Measurements from ENCODE around the gene ADAMTS13.
A peak's percentile ranks its signal among the peaks of the same experiment; 100 is the strongest.

ADAMTS13 gene

DNA sequence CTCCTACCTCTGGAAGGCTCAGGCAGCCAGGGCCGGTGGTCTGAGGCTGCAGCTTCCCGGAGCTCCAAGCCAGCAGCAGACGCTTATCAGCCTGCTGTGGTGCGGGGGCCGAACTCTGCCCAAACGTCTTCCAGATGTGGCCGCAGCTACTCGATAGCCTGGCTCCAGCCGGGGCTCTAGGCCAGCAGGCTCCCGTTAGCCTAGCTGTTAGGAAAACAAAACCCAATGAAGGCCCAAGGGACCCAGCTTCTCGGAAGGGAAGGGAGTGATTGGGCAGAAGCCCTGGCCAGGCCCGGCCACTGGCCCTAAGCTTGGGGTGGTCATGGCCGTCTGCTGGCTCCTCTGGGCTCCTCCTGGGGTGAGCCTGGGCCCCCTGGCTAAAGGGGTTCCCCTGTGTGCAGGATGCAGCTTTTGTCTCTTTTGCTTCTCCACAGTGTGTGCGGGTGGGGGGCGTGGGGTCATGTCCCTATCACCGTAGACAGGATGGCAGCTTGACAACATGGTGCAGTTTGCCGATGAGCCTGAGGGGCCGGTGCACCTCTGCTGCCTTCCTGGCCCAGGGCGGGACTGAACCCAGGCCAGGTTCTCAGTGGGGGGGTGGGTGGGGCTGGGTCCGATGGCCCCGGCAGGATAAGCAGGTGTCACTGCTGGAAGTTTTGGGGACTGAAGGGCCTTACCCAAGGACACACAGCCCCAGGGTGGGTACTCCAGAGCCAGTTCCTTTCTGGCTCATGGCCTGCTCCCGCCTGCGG lies 83.9 kb downstream of the ADAMTS13 start:
- TF ChIP-seq, protein P1, sequence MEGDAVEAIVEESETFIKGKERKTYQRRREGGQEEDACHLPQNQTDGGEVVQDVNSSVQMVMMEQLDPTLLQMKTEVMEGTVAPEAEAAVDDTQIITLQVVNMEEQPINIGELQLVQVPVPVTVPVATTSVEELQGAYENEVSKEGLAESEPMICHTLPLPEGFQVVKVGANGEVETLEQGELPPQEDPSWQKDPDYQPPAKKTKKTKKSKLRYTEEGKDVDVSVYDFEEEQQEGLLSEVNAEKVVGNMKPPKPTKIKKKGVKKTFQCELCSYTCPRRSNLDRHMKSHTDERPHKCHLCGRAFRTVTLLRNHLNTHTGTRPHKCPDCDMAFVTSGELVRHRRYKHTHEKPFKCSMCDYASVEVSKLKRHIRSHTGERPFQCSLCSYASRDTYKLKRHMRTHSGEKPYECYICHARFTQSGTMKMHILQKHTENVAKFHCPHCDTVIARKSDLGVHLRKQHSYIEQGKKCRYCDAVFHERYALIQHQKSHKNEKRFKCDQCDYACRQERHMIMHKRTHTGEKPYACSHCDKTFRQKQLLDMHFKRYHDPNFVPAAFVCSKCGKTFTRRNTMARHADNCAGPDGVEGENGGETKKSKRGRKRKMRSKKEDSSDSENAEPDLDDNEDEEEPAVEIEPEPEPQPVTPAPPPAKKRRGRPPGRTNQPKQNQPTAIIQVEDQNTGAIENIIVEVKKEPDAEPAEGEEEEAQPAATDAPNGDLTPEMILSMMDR (IDR thresholded peaks at IDR 0.05): no peak
- Histone ChIP-seq H3K27ac (peak overlapping the region in 1 of 2 donors; percentile 78), H3K4me3 (peak overlapping the region; percentile 11)
- peak; percentile 89 for DNase-seq (ENCODE audit: low spot score)

DNA sequence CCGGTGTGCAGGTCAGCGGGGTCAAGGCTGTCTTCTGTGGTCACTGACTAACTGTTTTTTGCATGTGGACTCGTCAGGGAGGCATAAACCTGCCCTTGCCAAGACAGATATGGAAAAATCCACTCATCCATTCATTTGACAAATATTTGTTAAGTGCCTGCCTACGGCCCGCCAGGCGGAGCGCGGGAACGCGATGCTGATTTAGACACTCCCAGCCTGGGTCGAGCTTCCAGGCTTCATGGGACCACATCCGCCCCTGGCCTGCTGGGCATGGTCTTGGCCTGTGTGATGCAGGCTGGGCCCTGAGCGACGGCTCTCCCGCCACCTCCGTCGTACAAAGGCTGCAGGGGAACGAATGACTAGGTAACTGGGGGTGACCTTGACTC lies 84.5 kb downstream of the ADAMTS13 start:
- peak; percentile 87 for DNase-seq (ENCODE audit: low spot score)
- peak overlapping the region in 1 of 2 donors; percentile 78 for H3K27ac ChIP-seq
- no peak overlapping the region for H3K4me3 ChIP-seq
- TF ChIP-seq, protein P1 (IDR thresholded peaks at IDR 0.05): no peak

DNA sequence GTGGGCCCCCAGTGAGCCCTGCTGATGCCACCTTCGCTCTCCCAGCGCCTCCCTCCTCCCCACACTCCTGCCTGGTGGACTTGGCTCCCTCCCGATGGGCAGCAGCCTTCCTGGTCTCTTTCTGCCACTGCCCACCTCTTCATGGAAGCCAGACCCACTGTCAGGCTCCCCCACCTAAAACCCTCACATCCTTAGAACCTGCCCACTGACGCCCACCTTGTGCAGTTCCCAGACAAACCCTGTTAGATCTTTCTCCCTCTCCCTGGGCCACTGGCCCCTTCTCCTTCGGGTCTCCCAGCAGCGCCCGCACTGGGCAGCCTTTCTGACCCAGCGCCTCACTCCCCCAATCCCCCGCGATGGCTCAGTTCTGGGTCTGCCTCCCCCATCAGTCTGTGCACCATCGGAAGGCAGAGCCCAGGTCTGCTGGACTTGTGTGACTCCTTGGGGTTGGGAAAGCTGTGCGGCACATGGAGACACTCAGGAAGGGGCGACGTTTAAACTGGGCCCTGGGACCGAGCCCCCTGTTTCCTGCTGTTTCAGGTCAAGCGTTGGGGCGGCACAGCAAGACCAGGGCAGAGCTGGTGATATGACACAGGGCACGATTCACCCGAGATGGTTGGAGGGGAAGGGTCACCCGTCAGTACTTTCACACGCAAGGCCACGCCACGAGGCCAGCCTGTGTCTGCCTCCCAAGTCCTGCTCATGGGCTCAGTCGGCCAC lies 85.2 kb downstream of the ADAMTS13 start:
- TF ChIP-seq, protein P1 (IDR thresholded peaks at IDR 0.05): no peak
- H3K27ac ChIP-seq: peak overlapping the region in 1 of 2 donors; percentile 78
- DNase-seq (ENCODE audit: low spot score): no peak
- no peak overlapping the region for H3K4me3 ChIP-seq

DNA sequence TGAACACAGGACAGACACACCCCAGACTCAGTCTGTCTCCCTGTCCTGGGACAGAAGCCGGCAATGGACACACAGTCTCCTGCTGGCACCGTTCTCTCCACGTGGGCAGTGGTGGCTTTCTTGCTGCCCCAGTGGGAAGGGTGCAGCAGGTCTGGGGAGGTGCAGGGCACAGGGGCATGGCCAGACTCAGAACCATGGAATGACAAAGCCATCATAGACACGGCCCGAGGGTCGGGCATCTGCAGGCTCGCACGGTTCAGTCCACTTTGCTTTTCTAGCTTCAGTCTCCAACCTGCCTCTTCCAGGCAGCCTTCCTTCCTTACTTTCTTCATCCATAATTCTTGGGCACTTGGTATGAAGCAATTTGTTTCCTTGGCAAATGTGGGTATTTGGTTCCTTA lies 85.9 kb downstream of the ADAMTS13 start:
- no peak for DNase-seq (ENCODE audit: low spot score)
- Histone ChIP-seq H3K27ac (peak overlapping the region in 1 of 2 donors; percentile 78), H3K4me3 (no peak overlapping the region)
- TF ChIP-seq, protein P1 (IDR thresholded peaks at IDR 0.05): no peak

Measured in coronary artery (tissue), 2 donors.